Stimulated activated CD4-positive, alpha-beta T cell treated with anti-CD3 and anti-CD28 coated beads, Interleukin-15, amount 100 ng/mL, for 24 hours (primary cell): ENCODE data around the gene VPS8.

Source experiments
- DNase-seq: peaks from one replicate; pipeline ENCODE4 v3.0.0-alpha.2; 2020

The VPS8 gene

DNA sequence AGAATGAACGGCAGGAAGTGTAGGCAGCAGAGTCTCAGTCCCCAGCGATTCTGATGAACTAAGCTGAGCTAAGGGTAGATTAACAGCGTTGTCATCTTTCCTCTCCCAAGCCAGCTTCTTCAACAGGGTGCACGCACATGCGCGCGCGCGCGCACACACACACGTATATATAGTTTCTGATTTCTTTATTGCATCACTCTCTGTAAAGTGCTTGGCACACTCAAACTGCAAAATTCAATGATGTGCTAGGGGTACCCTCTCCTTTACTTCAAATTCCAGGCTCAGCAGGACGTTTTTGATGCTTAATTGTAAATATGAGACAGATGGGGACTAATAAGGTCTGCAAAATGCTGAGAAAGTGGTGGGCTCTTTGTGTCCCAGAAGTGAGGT lies 26.1 kb upstream of the VPS8 start:
- DNase-seq: no peak

DNA sequence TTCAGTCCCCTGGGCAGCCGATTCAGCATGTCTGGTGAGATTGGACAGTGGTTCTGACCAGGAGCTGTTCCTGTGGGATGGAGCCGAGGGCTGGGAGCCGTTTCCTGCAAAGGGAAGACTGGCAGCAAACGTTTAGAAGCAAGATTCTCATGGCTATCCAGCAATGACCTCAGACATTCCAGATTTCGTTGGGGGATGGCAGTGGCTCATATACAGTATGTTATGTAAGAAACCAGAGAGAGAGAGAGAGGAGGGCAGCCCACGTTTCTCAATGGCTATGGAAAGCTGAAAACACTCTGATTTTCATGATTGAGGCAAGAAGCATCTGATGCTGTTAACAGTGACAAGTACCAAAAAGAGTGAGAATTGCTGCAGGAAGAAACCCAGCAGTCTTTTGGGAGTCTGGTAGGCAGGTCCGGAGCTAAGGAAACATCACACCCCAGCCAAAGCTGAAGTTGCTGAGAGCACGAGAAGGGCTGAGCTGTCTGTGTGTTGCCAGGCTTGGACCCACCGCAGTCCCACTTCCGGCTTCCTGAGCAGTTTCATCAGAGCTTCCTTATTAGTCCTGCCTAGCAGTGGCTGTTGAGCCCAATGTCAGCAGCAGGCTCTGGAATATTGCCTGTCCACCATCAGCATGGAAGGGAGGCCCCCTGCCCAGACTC lies 25.6 kb upstream of the VPS8 start:
- peak; percentile 40 for DNase-seq

DNA sequence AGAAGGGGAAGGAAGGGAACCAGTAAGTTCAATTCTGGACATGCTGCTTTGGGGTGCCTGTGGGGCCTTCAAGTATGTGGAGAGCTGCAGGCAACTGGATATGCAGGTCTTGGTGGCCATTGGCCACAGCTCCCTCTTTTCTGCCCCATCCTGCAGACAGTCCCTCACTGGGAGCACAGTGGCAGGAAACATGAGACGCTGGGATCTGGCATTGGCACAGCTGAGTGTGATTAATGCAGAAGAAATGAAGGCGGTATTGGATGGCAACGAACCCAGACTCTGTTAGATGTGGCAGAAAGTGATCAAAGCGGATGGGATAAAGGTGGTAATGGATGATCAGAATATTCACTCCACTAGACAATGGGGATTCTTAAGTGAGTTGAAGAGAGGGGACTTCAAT lies 23.2 kb upstream of the VPS8 start:
- DNase-seq: no peak

- no peak for DNase-seq
Observed at GRCh38 chr3:184789314-184789998, 22.5 kb upstream of the VPS8 start.

DNA sequence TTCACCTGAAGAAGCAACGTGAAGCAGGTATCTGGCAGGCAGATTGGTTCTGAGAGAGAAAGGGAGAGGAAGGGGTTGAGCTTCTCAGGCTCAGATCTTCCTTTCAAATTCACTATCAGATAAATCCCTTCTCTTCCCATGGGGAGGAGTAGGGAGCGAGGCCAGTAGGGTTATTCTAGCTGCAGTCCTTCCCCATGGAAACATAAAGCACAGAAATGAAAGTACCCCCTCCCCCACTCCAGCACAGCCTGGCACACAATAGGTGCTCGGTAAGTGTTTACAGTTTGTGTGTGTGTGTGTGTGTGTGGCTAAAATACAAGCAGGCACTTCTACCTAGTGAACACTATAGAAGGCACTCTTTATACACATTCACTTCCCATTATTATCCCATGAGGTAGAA lies 20.8 kb upstream of the VPS8 start:
- DNase-seq: no peak

GRCh38 chr3:184795522-184796190 lies 16.3 kb upstream of the VPS8 start:
- no peak for DNase-seq

DNA sequence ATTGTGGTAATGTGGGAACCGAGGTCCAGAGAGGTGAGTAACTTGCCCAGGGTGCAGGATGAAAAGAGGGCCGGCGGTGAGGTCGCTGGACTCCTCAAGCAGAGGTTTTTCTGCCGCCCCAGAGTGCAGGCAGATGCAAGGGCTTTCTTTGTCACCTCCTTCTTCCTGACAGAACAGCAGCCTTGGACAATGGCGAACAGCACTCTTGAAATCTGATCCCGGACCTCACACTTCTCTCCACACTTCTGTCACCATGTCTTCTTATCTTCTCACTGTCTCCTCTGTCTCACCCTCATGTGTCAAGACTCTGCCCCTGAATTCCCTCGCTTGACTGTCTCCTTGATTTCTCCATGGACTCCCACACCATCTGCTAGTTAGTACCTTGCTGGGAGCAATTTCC lies 15.4 kb upstream of the VPS8 start:
- DNase-seq: no peak

DNA sequence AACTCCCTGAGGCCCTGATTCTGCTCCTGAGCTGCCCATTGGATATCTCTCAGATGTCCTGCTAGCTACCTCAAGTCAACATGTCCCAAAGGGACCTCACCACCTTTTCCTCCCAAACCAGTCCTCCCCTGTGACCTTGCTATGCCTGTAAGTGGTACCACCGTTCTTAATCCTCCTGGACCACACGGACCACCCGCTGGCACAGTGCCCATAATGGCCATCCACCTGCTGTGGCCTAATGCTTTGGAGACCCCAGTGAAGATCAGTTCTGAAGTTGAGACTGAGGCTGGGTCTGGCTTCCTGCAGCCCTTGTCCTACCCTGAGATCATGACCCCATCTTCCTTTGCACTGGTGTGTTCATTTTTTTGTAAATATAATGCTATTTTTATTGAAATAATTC lies 15.0 kb upstream of the VPS8 start:
- no peak for DNase-seq

DNA sequence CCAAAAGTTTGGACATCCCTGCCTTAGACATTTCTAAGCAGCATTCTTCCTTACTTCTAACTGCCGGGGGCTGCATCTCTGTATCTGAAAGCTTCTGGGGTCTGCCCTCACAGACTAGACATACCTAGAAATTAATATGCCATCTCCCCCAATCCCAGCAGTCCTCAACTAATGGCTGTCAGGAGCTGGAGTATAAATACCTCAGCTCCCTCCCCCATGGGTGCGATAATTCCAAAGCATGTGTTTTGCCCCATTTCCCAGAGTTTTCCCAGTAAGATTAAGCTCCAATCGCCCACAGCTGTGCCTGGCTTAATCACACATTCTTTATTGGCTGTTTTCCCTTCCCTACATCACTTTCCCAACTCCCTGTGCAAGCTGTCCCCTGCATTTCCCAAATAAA lies 13.8 kb upstream of the VPS8 start:
- no peak for DNase-seq

DNA sequence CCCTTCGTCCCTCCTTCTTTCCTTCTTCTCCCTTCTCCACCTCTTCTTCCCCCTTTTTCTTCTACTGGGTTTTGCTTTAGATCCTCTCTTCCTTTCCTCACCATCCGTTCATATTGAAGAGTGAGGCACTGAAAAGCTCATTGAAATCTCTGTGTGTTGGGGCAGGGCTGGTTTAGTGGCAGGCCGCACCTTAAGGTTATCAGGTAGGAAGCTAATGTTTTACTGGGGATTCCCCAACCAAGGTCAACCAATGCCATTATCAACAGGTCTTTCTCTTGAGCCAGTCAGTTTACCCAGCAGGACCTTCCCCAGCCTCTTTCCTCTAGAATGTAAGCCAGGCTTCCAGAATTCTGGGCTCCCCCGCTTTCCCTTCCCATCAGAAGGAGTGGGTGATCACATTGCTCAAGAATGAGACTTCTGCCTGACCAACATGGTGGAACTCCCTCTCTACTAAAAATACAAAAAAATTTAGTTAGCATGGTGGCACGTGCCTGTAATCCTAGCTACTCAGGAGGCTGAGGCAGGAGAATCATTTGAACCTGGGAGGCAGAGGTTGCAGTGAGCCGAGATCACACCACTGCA lies 11.5 kb upstream of the VPS8 start:
- no peak for DNase-seq

- no peak for DNase-seq
Observed at GRCh38 chr3:184801241-184801785, 10.7 kb upstream of the VPS8 start.

GRCh38 chr3:184802150-184802549 lies 9.8 kb upstream of the VPS8 start:
- DNase-seq: no peak

DNA sequence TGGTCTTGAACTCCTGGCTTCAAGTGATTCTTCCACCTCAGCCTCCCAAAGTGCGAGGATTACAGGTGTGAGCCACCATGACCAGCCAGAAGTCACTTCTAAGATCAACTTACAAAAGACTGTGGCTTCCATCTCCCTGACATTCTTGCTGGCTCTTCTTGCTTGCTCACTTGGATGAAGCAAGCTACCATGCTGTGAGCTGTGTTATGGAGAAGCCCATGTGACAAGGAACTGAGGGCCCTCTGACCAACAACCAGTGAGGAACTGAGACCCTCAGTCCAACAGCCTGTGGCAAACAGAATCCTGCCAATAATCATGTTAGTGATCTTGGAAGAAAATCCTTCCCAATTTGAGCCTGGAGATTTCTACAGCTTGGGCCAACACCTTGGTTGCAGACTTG lies 7.2 kb upstream of the VPS8 start:
- DNase-seq: no peak

DNA sequence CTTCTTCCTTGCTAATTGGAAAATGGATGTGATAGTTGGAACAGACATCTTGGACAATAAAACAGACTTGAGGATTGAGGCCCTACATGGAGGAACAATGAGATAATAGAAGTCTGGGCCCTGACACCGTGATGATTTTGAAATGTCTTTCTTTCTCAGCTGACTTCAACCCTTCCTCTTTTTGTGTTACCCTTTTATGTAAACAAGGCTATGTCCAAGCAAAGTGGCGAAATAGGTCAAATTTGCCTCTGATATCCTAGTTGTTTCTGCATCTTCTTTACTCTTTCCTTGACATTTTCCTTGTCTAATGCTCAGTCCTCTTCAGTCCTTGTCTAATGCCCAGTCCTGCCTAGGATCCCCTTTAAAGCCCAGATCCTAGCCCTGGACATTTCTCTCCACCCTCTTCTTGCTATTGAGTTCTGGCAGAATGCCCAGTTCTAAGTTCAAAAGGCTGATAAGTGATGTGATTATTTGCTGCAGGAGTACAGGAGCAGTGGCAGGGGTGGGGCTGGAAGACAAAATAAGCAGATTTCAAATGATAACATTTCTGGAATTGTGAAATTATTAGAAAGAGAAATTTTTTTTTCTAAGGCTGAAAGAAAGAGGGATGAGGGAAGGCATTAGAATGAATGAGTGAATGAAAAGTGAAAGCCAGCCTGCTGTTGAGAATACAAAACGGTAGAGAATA lies 6.5 kb upstream of the VPS8 start:
- no peak for DNase-seq

DNA sequence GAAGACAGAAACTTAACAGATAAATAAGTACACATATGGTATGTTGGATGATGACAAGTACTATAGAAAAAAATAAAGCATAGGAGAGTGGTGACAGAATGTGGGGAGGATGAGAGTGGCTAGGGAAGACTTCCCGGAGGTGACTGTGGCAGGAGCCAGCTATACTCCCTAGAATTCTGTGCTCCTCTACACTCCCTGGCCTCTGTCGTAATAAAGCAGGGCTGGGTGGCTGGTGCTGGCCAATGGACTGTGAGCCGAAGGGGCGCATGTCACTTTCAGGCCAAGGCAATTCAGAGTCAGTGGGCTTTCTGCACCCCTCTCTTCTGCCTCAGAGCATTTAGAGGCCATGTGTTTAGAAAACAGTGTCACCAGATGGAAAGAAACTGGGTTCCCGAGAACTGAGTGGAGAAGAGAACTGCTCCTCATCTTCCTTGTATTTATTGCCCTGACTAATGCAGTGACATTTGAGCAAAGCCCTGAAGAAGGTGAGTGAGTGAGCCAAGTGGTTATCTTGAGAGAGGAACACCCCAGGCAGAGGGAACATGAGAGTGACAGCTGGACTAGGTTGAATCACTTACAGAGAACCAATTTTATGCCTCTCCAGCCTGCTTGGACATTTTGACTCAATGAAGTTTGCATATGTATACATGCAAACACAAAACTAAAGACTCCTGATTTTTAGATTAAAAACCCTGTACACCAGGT lies 5.2 kb upstream of the VPS8 start:
- DNase-seq: no peak

DNA sequence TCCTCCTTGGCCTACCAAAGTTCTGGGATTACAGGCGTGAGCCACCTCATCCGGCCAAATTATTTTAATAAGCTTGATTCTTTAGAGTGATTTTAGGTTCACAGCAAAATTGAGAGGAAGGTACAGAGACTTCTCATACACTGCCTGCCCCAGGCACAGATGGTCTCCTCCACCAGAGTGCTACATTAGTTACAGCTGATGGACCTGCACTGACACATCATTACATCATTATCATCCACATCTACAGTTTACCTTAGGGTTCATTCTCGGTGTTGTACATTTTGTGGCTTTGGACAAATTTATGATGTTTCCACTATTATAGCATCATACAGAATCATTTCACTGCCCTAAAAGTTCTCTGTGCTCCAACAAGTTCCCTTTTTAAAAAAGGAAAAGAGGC lies 4.4 kb upstream of the VPS8 start:
- no peak for DNase-seq

DNA sequence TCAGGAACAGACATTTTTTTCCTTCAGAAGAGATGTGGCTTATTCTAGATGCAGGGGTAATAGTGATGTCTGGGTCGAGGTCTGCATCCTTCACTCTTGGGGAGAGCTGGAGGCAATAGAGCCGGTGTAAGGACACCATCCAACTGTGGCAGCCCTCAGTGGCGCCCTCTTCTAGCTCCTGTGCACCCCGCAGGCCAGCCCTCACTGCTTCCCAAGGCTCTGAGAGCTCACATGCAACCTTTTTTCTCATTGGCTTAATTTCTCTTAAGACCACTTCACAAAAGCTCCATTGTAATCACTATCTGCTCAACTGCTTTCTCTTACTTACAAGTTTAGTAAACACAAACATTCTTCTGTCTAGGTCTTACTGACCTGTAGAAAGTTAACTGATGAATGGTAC lies 3.9 kb upstream of the VPS8 start:
- DNase-seq: no peak

DNA sequence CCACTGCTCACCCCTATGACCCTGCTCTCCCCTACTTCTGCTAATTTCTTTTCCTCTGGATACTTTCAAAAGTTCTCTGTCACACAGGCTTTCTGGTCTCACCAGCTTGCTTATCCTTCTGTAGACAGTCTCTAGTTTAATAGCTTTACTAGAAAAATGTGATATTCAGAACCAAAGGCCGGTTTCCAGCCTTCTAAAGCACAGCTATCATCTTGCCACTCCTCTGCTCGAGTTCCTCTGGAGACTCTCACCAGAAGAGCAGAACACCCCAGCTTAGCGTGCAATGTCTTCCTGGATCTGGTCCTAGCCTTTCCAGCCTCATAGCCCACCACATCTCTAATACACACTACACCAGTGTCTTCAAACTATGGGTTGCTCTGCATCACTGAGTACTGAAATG lies 1.8 kb upstream of the VPS8 start:
- no peak for DNase-seq

DNA sequence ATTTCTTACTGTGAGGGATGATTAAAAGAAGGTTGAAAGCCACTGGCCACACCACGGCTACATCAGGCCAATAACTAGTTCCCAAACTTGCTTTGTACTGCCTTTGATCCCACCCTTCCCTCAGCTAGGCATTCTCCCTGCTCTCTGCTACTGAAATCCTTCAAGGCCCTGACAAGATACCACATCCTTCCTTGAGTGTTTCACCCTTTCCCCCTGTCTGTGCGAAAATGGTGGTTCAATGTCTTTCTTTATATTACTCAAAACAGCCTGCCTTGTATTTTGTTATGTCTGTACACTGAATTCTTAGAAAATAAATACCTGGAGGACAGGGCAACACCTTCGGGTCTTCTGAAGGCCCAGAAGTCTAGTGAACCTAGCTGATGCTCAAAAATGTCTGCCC lies 932 bp upstream of the VPS8 start:
- no peak for DNase-seq

DNA sequence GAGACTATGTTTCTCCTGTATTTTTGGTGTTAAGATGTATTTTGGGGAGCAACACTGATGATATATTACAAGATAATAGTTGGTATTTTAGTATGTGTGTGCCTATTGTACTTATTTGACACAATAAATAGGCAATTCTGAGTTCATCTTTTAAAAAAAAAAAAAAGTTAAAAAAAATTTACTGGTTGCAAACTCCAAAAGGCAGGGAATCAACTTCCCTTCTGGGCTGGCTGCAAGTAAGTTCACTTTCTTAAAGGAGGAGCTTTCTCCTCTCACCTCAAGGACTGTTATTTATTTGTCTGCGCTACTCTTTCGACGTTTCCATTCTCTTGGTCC lies 335 bp upstream of the VPS8 start:
- no peak for DNase-seq

- DNase-seq: peak; percentile 36
Observed at GRCh38 chr3:184812662-184813042, 686 bp downstream of the VPS8 start.

DNA sequence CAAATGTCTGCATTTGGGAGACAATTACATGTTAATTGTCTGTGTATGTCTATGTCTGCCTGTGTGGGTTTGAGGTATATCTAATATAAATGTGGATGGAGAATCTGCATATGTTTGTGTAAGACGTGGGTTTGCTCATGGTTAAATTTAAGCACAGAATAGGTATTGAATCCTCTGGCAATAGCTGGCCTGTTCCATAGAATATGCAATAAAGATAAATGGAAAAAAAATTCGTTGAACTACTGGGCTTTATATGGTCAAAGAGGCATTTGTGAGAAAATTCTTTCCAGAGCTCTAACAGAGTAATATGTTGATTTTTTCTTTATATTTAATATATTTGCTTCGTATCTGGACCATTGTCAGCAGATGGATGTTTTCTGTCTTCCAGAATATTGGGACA lies 1.4 kb downstream of the VPS8 start:
- DNase-seq: no peak

GRCh38 chr3:184814214-184814613 lies 2.2 kb downstream of the VPS8 start:
- no peak for DNase-seq
